Neural crest cell (in vitro differentiated cells): ENCODE results near the gene NPEPL1. TPM values are rescaled to one million over a fixed set of nuclear protein-coding genes. Genes with fewer than 3 reads are reported as not detected.

Experiments
- DNase-seq: peaks from one replicate; pipeline ENCODE4 v3.0.0; 2021; ENCODE audit warnings: low read depth, mixed read lengths, low spot score
- H3K27ac Mint-ChIP-seq: one replicate; pipeline ENCODE4 v1.8.0; 2021; ENCODE audit warnings: mild to moderate bottlenecking, mixed read lengths; ENCODE audit not compliant: unreplicated experiment
- H3K27me3 Mint-ChIP-seq: 2 replicates; pipeline ENCODE4 v1.8.0; 2021; ENCODE audit warnings: low read depth, mild to moderate bottlenecking, mixed read lengths
- H3K36me3 Mint-ChIP-seq: 2 replicates; pipeline ENCODE4 v1.8.0; 2021; ENCODE audit warnings: low read depth, mild to moderate bottlenecking, mixed read lengths
- H3K4me1 Mint-ChIP-seq: 2 replicates; pipeline ENCODE4 v1.8.0; 2021; ENCODE audit warnings: mixed read lengths
- H3K4me3 Mint-ChIP-seq: one replicate; pipeline ENCODE4 v1.8.0; 2021; ENCODE audit warnings: mild to moderate bottlenecking, mixed read lengths
- H3K9me3 Mint-ChIP-seq: 2 replicates; pipeline ENCODE4 v1.8.0; 2021; ENCODE audit warnings: mixed read lengths
- total RNA-seq: library from RNA; stranded (reverse); gene quantifications from 2 replicates; pipeline ENCODE4 v1.2.1, GENCODE V29; 2021
- TF ChIP-seq, protein P1 (sequence below): fragments of 200-600 bp; sonication (generic); conservative IDR thresholded peaks from 2 replicates; pipeline ENCODE4 v1.5.0; 2021; ENCODE audit warnings: antibody characterized with exemption, mild to moderate bottlenecking

NPEPL1 gene
- total RNA-seq, 1 donor from 2014 or later: 34.0 TPM

DNA sequence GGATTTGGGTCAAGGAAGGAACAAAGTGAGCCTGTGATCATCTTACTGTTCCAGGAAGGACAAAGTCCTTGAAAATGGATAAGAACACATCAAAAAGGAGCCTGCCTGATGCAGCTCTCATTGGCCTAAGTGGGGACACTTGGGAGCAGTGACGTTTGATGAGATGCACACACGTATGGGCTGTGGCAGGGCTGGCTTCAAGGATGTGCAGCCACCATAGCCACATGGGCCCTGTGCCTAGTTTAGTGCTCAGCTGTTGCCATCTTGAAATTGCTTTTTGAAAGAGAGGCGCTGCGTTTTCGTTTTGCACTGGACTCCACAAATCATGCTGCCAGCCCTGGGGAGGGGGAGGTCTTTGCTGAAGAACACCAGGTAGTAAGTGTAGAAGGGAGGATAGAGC is 6.6 kb upstream of the NPEPL1 start:
- H3K4me1 Mint-ChIP-seq: peaks cover 10% of the 10 kb centered on the region
- DNase-seq: no peak
- peaks cover 3% of the 10 kb centered on the region for H3K9me3 Mint-ChIP-seq
- no peaks in the 10 kb centered on the region for H3K27me3 Mint-ChIP-seq
- H3K4me3 Mint-ChIP-seq: no peak overlapping the region
- H3K36me3 Mint-ChIP-seq: peaks cover 12% of the 10 kb centered on the region
- TF ChIP-seq, protein P1, sequence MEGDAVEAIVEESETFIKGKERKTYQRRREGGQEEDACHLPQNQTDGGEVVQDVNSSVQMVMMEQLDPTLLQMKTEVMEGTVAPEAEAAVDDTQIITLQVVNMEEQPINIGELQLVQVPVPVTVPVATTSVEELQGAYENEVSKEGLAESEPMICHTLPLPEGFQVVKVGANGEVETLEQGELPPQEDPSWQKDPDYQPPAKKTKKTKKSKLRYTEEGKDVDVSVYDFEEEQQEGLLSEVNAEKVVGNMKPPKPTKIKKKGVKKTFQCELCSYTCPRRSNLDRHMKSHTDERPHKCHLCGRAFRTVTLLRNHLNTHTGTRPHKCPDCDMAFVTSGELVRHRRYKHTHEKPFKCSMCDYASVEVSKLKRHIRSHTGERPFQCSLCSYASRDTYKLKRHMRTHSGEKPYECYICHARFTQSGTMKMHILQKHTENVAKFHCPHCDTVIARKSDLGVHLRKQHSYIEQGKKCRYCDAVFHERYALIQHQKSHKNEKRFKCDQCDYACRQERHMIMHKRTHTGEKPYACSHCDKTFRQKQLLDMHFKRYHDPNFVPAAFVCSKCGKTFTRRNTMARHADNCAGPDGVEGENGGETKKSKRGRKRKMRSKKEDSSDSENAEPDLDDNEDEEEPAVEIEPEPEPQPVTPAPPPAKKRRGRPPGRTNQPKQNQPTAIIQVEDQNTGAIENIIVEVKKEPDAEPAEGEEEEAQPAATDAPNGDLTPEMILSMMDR: no peak
- H3K27ac Mint-ChIP-seq: no peak overlapping the region

GRCh38 chr20:58688414-58688813 is 4.2 kb upstream of the NPEPL1 start:
- H3K27ac Mint-ChIP-seq: no peak overlapping the region
- H3K4me3 Mint-ChIP-seq: peak overlapping the region; percentile 42
- H3K27me3 Mint-ChIP-seq: no peaks in the 10 kb centered on the region
- TF ChIP-seq, protein P1: no peak
- peaks cover 16% of the 10 kb centered on the region for H3K4me1 Mint-ChIP-seq
- DNase-seq: no peak
- peaks cover 3% of the 10 kb centered on the region for H3K9me3 Mint-ChIP-seq
- H3K36me3 Mint-ChIP-seq: peaks cover 12% of the 10 kb centered on the region

GRCh38 chr20:58688840-58689239 is 3.8 kb upstream of the NPEPL1 start:
- peaks cover 18% of the 10 kb centered on the region for H3K4me1 Mint-ChIP-seq
- no peak overlapping the region for H3K27ac Mint-ChIP-seq
- H3K27me3 Mint-ChIP-seq: no peaks in the 10 kb centered on the region
- no peak for DNase-seq
- peaks cover 3% of the 10 kb centered on the region for H3K9me3 Mint-ChIP-seq
- H3K4me3 Mint-ChIP-seq: no peak overlapping the region
- TF ChIP-seq, protein P1: no peak
- H3K36me3 Mint-ChIP-seq: peaks cover 12% of the 10 kb centered on the region

DNA sequence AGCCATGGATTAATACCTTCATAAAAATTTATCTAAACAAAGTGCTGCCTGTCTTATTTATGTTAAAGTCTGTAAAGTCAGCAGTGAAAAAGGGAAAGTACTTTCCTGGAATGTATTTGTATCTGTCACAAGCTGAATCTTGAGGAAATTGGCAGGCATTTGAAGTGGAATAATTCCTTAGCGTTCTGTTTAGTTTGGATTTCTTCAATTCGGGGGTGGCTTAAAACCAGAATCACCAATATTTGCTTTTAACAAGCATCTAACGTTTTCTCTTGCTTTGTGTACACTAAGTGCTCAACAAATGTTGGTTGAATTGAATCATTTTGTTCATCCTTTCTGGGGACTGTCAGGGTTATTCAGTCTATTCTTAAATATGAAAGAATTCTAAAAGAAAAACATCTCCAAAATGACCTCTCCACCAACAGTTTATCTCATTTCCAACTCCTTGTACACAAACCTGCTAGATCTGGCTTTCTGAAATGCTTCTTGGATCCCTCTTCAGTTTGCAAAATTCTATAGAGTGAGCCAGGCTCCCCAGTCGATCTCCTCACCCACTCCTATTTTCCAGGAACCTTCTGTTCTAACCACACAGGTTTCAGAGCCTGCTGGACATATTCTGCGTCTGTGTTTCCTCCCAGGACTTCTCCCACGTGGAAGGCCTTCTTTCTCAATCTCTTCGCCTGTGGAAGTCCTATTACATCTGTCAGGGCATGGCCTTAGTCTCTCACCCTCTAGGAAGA is 2.0 kb upstream of the NPEPL1 start:
- H3K36me3 Mint-ChIP-seq: peaks cover 9% of the 10 kb centered on the region
- no peaks in the 10 kb centered on the region for H3K27me3 Mint-ChIP-seq
- no peak for DNase-seq
- peak overlapping the region; percentile 14 for H3K4me3 Mint-ChIP-seq
- H3K27ac Mint-ChIP-seq: no peak overlapping the region
- peaks cover 18% of the 10 kb centered on the region for H3K4me1 Mint-ChIP-seq
- TF ChIP-seq, protein P1: no peak
- peaks cover under 1% of the 10 kb centered on the region for H3K9me3 Mint-ChIP-seq

GRCh38 chr20:58691773-58692578 is 624 bp upstream of the NPEPL1 start:
- peaks cover 18% of the 10 kb centered on the region for H3K4me1 Mint-ChIP-seq
- TF ChIP-seq, protein P1: no peak
- no peaks in the 10 kb centered on the region for H3K9me3 Mint-ChIP-seq
- DNase-seq: no peak
- no peaks in the 10 kb centered on the region for H3K27me3 Mint-ChIP-seq
- peaks cover 5% of the 10 kb centered on the region for H3K36me3 Mint-ChIP-seq
- no peak overlapping the region for H3K4me3 Mint-ChIP-seq
- peak overlapping the region; percentile 94 for H3K27ac Mint-ChIP-seq
